K562 (cell line): ENCODE data around the gene SNRNP70. TPM values are rescaled to one million over a fixed set of nuclear protein-coding genes. Genes with fewer than 3 reads are reported as not detected.

Experiments
- BCOR ChIP-seq: fragments of 450-650 bp; IDR thresholded peaks from 2 replicates; pipeline ENCODE4 v1.6.1; 2016
- COPS2 ChIP-seq: fragments of 450-650 bp; conservative IDR thresholded peaks from 2 replicates; pipeline ENCODE4 v1.6.1; 2016; ENCODE audit warnings: mild to moderate bottlenecking, moderate library complexity
- ESRRA ChIP-seq: fragments of 450-650 bp; IDR thresholded peaks from 2 replicates; pipeline ENCODE4 v1.6.1; 2014; ENCODE audit warnings: low read depth, mild to moderate bottlenecking, moderate library complexity, borderline replicate concordance
- GTF2B ChIP-seq: IDR thresholded peaks from 2 replicates; pipeline ENCODE4 v1.6.1; 2011; ENCODE audit not compliant: insufficient read length; ENCODE audit errors: extremely low read depth
- GTF2E2 ChIP-seq: fragments of 200-800 bp; sonication (Bioruptor generic); IDR thresholded peaks from 2 replicates; pipeline ENCODE4 v1.6.1; 2016; ENCODE audit warnings: missing genetic modification characterization, missing compliant biosample characterization
- ID3 ChIP-seq, 2 experiments: fragments of 250-450 bp in 1 of 2; fragments of 450-650 bp in 1 of 2; sonication (Bioruptor Pico) in 1 of 2; IDR thresholded peaks; 2 replicates each; pipeline versions ENCODE4 v1.6.1 to v1.8.0; 2016 to 2021; ENCODE audit warnings: mild to moderate bottlenecking in 2 of 2, moderate library complexity in 2 of 2, missing compliant biosample characterization in 1 of 2, missing genetic modification characterization in 1 of 2
- L3MBTL2 ChIP-seq: fragments of 450-650 bp; IDR thresholded peaks from 2 replicates; pipeline ENCODE4 v1.6.1; 2016; ENCODE audit warnings: mild to moderate bottlenecking, moderate library complexity
- POLR3G ChIP-seq: IDR thresholded peaks from 2 replicates; pipeline ENCODE4 v1.6.1; 2011; ENCODE audit not compliant: insufficient read length, insufficient replicate concordance; ENCODE audit errors: extremely low read depth
- PURB ChIP-seq: sonication (generic); formaldehyde crosslinking; IDR thresholded peaks from 2 replicates; pipeline ENCODE4 v1.9.0; 2021; ENCODE audit warnings: low read depth, mild to moderate bottlenecking, missing genetic modification reagents
- RBM15 ChIP-seq: fragments of 200-400 bp; formaldehyde crosslinking; IDR thresholded peaks from 2 replicates; pipeline ENCODE4 v1.6.1; 2018; ENCODE audit warnings: mild to moderate bottlenecking, low read length, moderate library complexity; ENCODE audit not compliant: insufficient read depth
- SMARCA4 ChIP-seq: fragments of 450-650 bp; IDR thresholded peaks from 2 replicates; pipeline ENCODE4 v1.6.1; 2016
- SOX6 ChIP-seq: fragments of 450-650 bp; IDR thresholded peaks from 2 replicates; pipeline ENCODE4 v1.6.1; 2014; ENCODE audit warnings: mild to moderate bottlenecking
- SPI1 ChIP-seq: IDR thresholded peaks from 2 replicates; pipeline ENCODE4 v1.6.1; 2011; ENCODE audit warnings: low read depth, low read length, control low read depth, borderline replicate concordance
- TAF9B ChIP-seq: fragments of 450-650 bp; IDR thresholded peaks from 2 replicates; pipeline ENCODE4 v1.6.1; 2018; ENCODE audit warnings: mild to moderate bottlenecking; ENCODE audit not compliant: partially characterized antibody
- XRCC5 ChIP-seq: fragments of 200-400 bp; formaldehyde crosslinking; IDR thresholded peaks from 2 replicates; pipeline ENCODE4 v1.6.1; 2017; ENCODE audit warnings: low read depth, mild to moderate bottlenecking, low read length
- ZBTB1 ChIP-seq: sonication (generic); formaldehyde crosslinking; IDR thresholded peaks from 2 replicates; pipeline ENCODE4 v1.8.1; 2023; ENCODE audit warnings: missing genetic modification reagents, low read depth, mild to moderate bottlenecking, borderline replicate concordance
- ZBTB33 ChIP-seq: sonication (generic); formaldehyde crosslinking; IDR thresholded peaks from 2 replicates; pipeline ENCODE4 v1.8.1; 2023; ENCODE audit warnings: mild to moderate bottlenecking, missing genetic modification reagents
- ZBTB9 ChIP-seq: fragments of 450-650 bp; formaldehyde crosslinking; IDR thresholded peaks from 2 replicates; pipeline ENCODE4 v1.4.0; 2020; ENCODE audit warnings: mild to moderate bottlenecking, moderate library complexity
- ZNF282 ChIP-seq: sonication (generic); formaldehyde crosslinking; IDR thresholded peaks from 2 replicates; pipeline ENCODE4 v1.8.1; 2023; ENCODE audit warnings: missing genetic modification reagents
- ZNF384 ChIP-seq: IDR thresholded peaks from 2 replicates; pipeline ENCODE4 v1.6.1; 2012; ENCODE audit warnings: low read depth, low read length, improper control_type of control experiment
- ZNF511 ChIP-seq: sonication (generic); formaldehyde crosslinking; IDR thresholded peaks from 2 replicates; pipeline ENCODE4 v1.8.0; 2022; ENCODE audit warnings: mild to moderate bottlenecking, missing genetic modification reagents
- ZNF551 ChIP-seq: fragments of 250-450 bp; sonication (Bioruptor Pico); IDR thresholded peaks from 2 replicates; pipeline ENCODE4 v1.5.0; 2021; ENCODE audit warnings: mild to moderate bottlenecking, moderate library complexity
- polyA plus RNA-seq, 8 experiments: library from polyadenylated mRNA; depleted of rRNA in 4 of 8; stranded (reverse) in 5 of 8; unstranded in 3 of 8; fragments of >200 nt; fragmentation: Nextera tagmentation in 2 of 8; fragmentation: Illumina TruSeq in 1 of 8; extraction: Ambion mirVana in 2 of 8; extraction: Trizol in 1 of 8; gene quantifications; 2 replicates each; pipeline versions ENCODE4 v1.2.1 to v1.2.3, GENCODE V29; 2011 to 2014; ENCODE audit warnings: inconsistent platforms in 1 of 8, missing spikeins in 1 of 8
- total RNA-seq, 7 experiments: library from RNA; depleted of rRNA in 6 of 7; stranded (reverse); fragments of >200 nt in 6 of 7; fragmentation: Illumina TruSeq in 2 of 7; extraction: Trizol in 2 of 7; gene quantifications; 2 replicates each; pipeline versions ENCODE4 v1.2.1 to v1.2.3, GENCODE V29; 2011 to 2021; ENCODE audit warnings: low replicate concordance in 1 of 7

Gene SNRNP70
- total and polyA plus RNA-seq, 9 of the 15 experiments (the other 6 are each of a cell fraction or from before 2014, with no cell fraction given): 2.8 to 496 (median 136) TPM

GRCh38 chr19:49085020-49085867 lies at the start of gene SNRNP70 (continued):
- TF ChIP-seq ZBTB33 (0 out of 2 replicates have a peak, but pooled peaks have one; percentile 25), ZBTB9 (CRISPR knock-in tag) (peak; percentile 94; the same call in 1 of the 2 replicates), ZNF282 (CRISPR knock-in tag) (no peak; the same call in 1 of the 2 replicates), GTF2B (no peak), ZBTB1 (0 out of 2 replicates have a peak, but pooled peaks have one; percentile 22), ESRRA (peak; percentile 78; the same call in 1 of the 2 replicates), BCOR (no peak), XRCC5 (peak; percentile 82; the same call in 1 of the 2 replicates), ZNF511 (peak; percentile 60; the same call in 1 of the 2 replicates), TAF9B (peak; percentile 98), COPS2 (no peak), ZNF384 (no peak), SMARCA4 (no peak; the same call in 1 of the 2 replicates), GTF2E2 (tag) (peak; percentile 97), L3MBTL2 (peak; percentile 35), RBM15 (no peak), SPI1 (0 out of 2 replicates have a peak, but pooled peaks have one; percentile 15), SOX6 (peak; percentile 5; the same call in 1 of the 2 replicates), ID3 (CRISPR knock-in tag; IDR thresholded peaks at IDR 0.05) (no peak), ID3 (tag; IDR thresholded peaks at IDR 0.05) (0 out of 2 replicates have a peak, but pooled peaks have one; percentile 62), POLR3G (no peak), ZNF551 (CRISPR knock-in tag) (no peak), PURB (CRISPR knock-in tag) (no peak)
